Subcutaneous abdominal adipose tissue (tissue), 5 donors: ENCODE data around the gene NUDCD2.

Experiments used
- H3K27ac ChIP-seq: one replicate; pipeline ENCODE4 v1.7.0; 2013; ENCODE audit warnings: low read depth, mild to moderate bottlenecking, inconsistent platforms, low read length, moderate library complexity
- H3K27me3 ChIP-seq, 5 donors: one replicate each; pipeline ENCODE4 v1.7.0; 2013; ENCODE audit warnings: low read length in 5 of 5, inconsistent platforms in 1 of 5; ENCODE audit not compliant: control insufficient read depth in 5 of 5, insufficient read depth in 4 of 5
- H3K36me3 ChIP-seq, 5 donors: one replicate each; pipeline ENCODE4 v1.7.0; 2013; ENCODE audit warnings: low read length in 5 of 5; ENCODE audit not compliant: control insufficient read depth in 5 of 5, insufficient read depth in 5 of 5
- H3K4me1 ChIP-seq, 5 donors: one replicate each; pipeline ENCODE4 v1.7.0; 2013; ENCODE audit warnings: low read length in 5 of 5, mild to moderate bottlenecking in 3 of 5, moderate library complexity in 1 of 5; ENCODE audit not compliant: control insufficient read depth in 5 of 5, insufficient read depth in 5 of 5
- H3K4me3 ChIP-seq, 5 donors: one replicate each; pipeline ENCODE4 v1.7.0; 2013; ENCODE audit warnings: low read length in 5 of 5, low read depth in 1 of 5
- H3K9ac ChIP-seq, 5 donors: one replicate each; pipeline ENCODE4 v1.7.0; 2013; ENCODE audit warnings: low read length in 5 of 5, mild to moderate bottlenecking in 4 of 5, moderate library complexity in 3 of 5
- H3K9me3 ChIP-seq, 5 donors: one replicate each; pipeline ENCODE4 v1.7.0; 2013; ENCODE audit warnings: low read length in 5 of 5; ENCODE audit not compliant: control insufficient read depth in 5 of 5
- donor health status: healthy.
- donor health status: healthy.
- donor health status: healthy.
- donor health status: healthy.
- donor health status: healthy.

Gene NUDCD2

DNA sequence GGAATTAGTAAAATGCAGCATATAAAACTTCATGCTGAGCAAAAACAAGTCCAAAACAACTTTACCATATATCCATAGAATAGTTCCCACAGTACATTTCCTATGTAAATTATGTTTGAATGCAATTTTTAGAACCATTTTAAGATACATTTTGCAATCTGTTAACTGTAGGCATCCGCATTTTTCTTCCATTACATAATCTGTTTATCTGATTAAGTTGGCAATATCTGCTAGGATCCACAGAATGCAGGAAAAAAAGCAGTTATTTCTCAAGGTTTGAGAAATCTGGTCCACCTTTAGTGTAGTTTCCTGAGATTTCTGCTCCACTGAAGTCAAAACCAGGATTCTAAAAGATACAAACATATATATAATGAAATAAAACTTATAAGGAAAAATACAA is 6.2 kb downstream of the NUDCD2 start:
- Histone ChIP-seq H3K27ac (peak overlapping the region; percentile 5), H3K27me3 (no peaks in the 10 kb centered on the region), H3K4me1 (peaks cover 0 to 14% (median 7%) of the 10 kb centered on the region in 5 donors), H3K9ac (peak overlapping the region in 2 of 5 donors; percentile 19 to 35), H3K36me3 (peaks cover 10 to 29% (median 12%) of the 10 kb centered on the region in 5 donors), H3K4me3 (no peak overlapping the region), H3K9me3 (no peaks in the 10 kb centered on the region)

DNA sequence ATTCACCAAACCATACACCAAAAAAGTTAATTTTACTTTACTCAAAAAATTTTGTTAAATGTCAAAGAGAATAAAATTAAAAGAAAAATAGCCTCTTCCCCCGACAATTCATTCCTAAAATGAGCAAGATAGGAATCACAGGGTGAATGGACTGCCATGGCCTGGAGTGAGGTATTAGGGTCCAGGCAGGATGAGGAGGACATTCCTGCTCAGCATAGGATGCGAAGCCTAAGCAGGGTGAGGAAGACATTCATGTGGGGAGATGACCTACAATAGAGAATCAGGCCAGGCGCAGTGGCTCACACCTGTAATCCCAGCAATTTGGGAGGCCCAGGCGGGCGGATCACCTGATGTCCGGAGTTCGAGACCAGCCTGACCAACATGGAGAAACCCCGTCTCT is 8.4 kb downstream of the NUDCD2 start:
- H3K36me3 ChIP-seq: peaks cover 20 to 45% (median 24%) of the 10 kb centered on the region in 5 donors
- H3K27me3 ChIP-seq: no peaks in the 10 kb centered on the region
- H3K27ac ChIP-seq: no peak overlapping the region
- H3K9ac ChIP-seq: no peak overlapping the region
- no peak overlapping the region for H3K4me3 ChIP-seq
- H3K9me3 ChIP-seq: no peaks in the 10 kb centered on the region
- H3K4me1 ChIP-seq: peaks cover 0 to 7% (median 0%) of the 10 kb centered on the region in 5 donors

DNA sequence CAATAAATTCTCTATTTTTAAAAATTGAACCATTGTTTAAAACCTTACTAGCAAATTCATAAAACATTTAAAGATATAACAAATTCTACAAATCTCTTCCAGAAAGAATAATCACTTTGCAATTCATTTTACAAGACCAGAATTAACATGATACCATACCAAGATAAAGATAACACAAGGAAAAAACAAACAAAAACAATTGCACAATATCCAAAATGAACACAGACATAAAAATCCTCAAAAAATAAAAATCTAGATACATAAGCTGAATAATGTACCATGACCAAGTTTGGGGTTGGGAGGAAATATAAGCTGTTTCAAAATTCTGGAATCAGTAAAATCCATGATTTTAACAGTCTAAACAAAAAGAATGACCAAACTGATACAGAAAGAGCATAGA is 11.4 kb downstream of the NUDCD2 start:
- Histone ChIP-seq H3K36me3 (peaks cover 26 to 66% (median 47%) of the 10 kb centered on the region in 5 donors), H3K4me1 (peaks cover 0 to under 1% (median 0%) of the 10 kb centered on the region in 5 donors), H3K27ac (no peak overlapping the region), H3K27me3 (no peaks in the 10 kb centered on the region), H3K9ac (no peak overlapping the region), H3K9me3 (no peaks in the 10 kb centered on the region), H3K4me3 (no peak overlapping the region)

DNA sequence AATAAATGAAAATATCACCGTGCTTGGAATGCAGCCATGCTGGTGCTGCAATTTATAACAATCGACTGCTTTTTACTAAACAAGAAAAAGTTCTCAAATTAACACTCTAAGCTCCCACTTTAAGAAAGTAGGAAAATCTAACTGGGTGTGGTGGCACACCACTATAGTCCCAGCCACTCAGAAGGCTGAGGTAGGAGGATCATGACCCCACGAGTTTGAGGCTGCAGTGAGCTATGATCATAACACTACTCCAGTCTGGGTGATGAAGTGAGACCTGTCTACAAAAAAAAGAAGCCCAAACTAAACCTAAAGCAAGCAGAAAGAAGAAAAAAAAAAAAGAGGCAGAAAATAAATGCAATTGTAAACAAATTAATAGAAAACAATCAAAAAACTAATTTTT is 12.0 kb downstream of the NUDCD2 start:
- H3K4me1 ChIP-seq: no peaks in the 10 kb centered on the region
- no peak overlapping the region for H3K27ac ChIP-seq
- no peaks in the 10 kb centered on the region for H3K9me3 ChIP-seq
- peaks cover 27 to 71% (median 52%) of the 10 kb centered on the region in 5 donors for H3K36me3 ChIP-seq
- no peak overlapping the region for H3K4me3 ChIP-seq
- no peaks in the 10 kb centered on the region for H3K27me3 ChIP-seq
- H3K9ac ChIP-seq: no peak overlapping the region

DNA sequence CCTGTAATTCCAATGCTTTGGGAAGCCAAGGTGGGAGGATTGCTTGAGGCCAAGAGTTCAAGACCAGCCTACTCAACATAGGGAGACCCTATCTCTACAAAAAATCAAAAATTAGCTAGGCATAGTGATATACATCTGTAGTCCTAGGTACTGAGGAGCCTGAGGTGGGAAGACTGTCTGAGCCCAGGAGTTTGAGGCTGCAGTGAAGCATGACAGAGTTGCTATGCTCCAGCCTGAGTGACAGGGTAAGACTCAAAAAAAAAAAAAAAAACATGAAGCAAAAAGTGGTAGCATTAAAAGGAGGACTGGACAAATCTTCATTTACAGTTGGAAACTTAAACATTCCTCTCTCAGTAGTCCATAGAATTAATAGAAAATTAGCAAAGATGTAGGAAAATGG is 12.7 kb downstream of the NUDCD2 start:
- Histone ChIP-seq H3K9ac (no peak overlapping the region), H3K4me1 (no peaks in the 10 kb centered on the region), H3K4me3 (no peak overlapping the region), H3K27me3 (no peaks in the 10 kb centered on the region), H3K27ac (no peak overlapping the region), H3K36me3 (peaks cover 33 to 76% (median 55%) of the 10 kb centered on the region in 5 donors), H3K9me3 (no peaks in the 10 kb centered on the region)

DNA sequence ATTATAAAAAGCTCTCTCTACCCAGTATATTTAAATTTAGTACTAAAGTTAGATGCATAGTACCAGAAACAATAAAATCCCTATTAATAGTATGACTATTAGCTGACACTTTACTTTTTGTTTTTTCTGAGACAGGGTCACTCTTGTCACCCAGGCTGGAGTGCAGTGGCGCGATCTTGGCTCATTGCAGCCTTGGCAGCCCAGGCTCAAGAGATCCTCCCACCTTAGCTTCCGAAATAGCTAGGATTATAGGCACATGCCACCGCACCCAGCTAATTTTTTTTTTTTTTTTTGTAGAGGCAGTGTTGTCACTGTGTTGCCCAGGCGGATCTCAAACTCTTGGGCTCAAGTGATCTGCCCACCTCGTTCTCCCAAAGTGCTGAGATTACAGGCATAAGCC is 14.6 kb downstream of the NUDCD2 start:
- peaks cover 0 to 4% (median 0%) of the 10 kb centered on the region in 5 donors for H3K4me1 ChIP-seq
- H3K27me3 ChIP-seq: no peaks in the 10 kb centered on the region
- H3K9ac ChIP-seq: no peak overlapping the region
- no peak overlapping the region for H3K27ac ChIP-seq
- no peaks in the 10 kb centered on the region for H3K9me3 ChIP-seq
- peaks cover 41 to 73% (median 63%) of the 10 kb centered on the region in 5 donors for H3K36me3 ChIP-seq
- H3K4me3 ChIP-seq: no peak overlapping the region

DNA sequence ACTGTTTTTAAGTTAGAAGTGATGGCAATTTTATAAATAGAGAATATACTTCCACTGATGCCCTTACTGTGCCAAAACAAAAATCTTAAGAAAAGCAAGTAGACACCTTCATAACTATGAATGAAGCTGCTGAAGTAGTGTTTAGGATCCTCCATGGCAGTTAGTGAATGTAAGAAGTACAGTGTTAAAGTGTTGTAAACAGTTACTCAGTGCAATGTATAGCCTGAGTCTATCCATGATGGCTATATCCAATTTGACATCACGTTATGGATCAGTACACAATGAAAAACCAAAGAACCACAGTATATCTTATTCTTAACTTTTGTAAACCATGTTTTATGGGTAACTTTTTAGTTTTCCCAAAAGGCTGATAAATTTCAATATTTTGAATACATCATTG is 15.4 kb downstream of the NUDCD2 start:
- H3K9ac ChIP-seq: no peak overlapping the region
- no peak overlapping the region for H3K27ac ChIP-seq
- H3K4me3 ChIP-seq: no peak overlapping the region
- H3K36me3 ChIP-seq: peaks cover 41 to 71% (median 60%) of the 10 kb centered on the region in 5 donors
- no peaks in the 10 kb centered on the region for H3K27me3 ChIP-seq
- no peaks in the 10 kb centered on the region for H3K9me3 ChIP-seq
- peaks cover 0 to 12% (median 6%) of the 10 kb centered on the region in 5 donors for H3K4me1 ChIP-seq

DNA sequence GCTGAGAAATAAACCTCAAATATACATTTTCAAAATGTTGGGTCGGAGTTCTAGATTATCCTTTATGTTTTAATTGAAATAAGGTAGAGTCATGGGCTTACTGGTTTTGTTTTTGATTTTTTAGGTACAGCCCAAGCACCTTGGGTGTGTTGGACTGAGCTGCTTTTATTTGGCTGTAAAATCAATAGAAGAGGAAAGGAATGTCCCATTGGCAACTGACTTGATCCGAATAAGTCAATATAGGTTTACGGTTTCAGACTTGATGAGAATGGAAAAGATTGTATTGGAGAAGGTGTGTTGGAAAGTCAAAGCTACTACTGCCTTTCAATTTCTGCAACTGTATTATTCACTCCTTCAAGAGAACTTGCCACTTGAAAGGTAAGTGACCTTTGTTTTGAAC is 18.9 kb downstream of the NUDCD2 start:
- Histone ChIP-seq H3K27me3 (no peaks in the 10 kb centered on the region), H3K4me3 (no peak overlapping the region), H3K27ac (no peak overlapping the region), H3K9me3 (no peaks in the 10 kb centered on the region), H3K4me1 (peaks cover 0 to 30% (median 22%) of the 10 kb centered on the region in 5 donors), H3K36me3 (peaks cover 33 to 47% (median 40%) of the 10 kb centered on the region in 5 donors), H3K9ac (no peak overlapping the region)

DNA sequence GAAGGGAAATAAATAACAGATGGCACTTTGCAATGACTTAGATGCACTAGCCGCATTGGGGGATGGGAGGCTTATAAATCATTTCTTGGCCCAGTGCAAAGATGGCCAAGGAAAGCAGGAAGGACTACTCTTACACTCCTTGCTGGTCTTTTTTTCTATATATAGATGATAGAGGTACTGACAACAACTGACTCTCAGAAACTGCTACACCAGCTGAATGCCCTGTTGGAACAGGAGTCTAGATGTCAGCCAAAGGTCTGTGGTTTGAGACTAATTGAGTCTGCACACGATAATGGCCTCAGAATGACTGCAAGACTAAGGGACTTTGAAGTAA is 20.8 kb downstream of the NUDCD2 start:
- Histone ChIP-seq H3K4me1 (peaks cover 0 to 30% (median 22%) of the 10 kb centered on the region in 5 donors), H3K27me3 (no peaks in the 10 kb centered on the region), H3K27ac (no peak overlapping the region), H3K4me3 (peak overlapping the region in 4 of 5 donors; percentile 4 to 34 (median 29)), H3K36me3 (peaks cover 25 to 34% (median 29%) of the 10 kb centered on the region in 5 donors), H3K9ac (peak overlapping the region in 2 of 5 donors; percentile 13 to 48), H3K9me3 (no peaks in the 10 kb centered on the region)

DNA sequence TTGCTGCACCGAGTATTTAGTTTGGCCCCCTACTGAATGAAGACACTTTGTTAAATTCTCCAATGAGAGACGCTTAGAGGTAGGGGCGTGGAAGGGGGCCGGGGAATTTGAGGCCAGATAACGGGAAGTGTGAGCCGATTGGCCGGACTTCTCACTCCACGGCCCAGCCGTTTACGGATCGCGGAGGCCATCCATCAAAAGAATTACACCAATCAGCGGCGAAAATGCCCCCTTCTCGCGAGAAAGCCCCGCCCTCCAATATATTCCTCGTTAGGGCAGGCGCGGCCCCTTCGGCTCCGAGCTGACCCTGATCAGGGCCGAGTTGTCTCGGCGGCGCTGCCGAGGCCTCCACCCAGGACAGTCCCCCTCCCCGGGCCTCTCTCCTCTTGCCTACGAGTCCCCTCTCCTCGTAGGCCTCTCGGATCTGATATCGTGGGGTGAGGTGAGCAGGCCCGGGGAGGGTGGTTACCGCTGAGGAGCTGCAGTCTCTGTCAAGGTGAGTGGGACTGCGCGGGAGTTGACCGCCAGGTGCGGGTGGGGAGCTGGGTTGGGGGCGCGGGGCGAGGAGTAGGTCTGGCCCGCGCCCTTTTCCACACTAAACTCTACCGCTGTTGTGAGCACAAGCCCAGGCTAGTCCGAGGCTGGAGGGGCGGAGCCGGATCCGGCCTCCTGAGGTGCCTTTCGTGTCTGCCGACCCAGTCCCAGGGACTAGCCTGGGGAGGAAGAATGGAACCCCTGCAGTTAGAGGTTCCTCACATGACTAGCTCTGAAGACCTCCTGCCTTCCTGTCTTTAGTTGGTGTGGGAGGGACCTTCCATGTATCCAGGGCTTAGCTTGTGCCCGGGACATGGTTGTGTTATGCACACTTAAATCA is 22.4 kb downstream of the NUDCD2 start, which contains the start of gene CCNG1:
CCNG1 (plus strand) TSS at position 287 of the 874 bp plus-strand sequence. CDS start 1,662 bp downstream, outside the sequence.
- no peaks in the 10 kb centered on the region for H3K27me3 ChIP-seq

More for the DNA sequence above, 22.4 kb downstream of the NUDCD2 start, which contains the start of gene CCNG1:
- H3K27ac ChIP-seq: peak within 1 kb of the TSS; percentile 95
- H3K4me3 ChIP-seq: peak within 1 kb of the TSS; percentile 77 to 94 (median 84)
- H3K9me3 ChIP-seq: no peaks in the 10 kb centered on the region
- H3K36me3 ChIP-seq: peaks cover 15 to 20% (median 16%) of the 10 kb centered on the region in 5 donors
- peaks cover 0 to 30% (median 22%) of the 10 kb centered on the region in 5 donors for H3K4me1 ChIP-seq
- H3K9ac ChIP-seq: peak within 1 kb of the TSS; percentile 65 to 98 (median 95)
